GM21367 (cell line): Measurements from ENCODE around the gene SMURF1.

ENCODE experiments used
- ATAC-seq: cut with Tn5 transposase; IDR thresholded peaks from one replicate; pipeline ENCODE4 v1.9.1; 2021; ENCODE audit not compliant: unreplicated experiment

Gene SMURF1

GRCh38 chr7:99098824-99099498, 44.9 kb downstream of the SMURF1 start:
- no peak for ATAC-seq

DNA sequence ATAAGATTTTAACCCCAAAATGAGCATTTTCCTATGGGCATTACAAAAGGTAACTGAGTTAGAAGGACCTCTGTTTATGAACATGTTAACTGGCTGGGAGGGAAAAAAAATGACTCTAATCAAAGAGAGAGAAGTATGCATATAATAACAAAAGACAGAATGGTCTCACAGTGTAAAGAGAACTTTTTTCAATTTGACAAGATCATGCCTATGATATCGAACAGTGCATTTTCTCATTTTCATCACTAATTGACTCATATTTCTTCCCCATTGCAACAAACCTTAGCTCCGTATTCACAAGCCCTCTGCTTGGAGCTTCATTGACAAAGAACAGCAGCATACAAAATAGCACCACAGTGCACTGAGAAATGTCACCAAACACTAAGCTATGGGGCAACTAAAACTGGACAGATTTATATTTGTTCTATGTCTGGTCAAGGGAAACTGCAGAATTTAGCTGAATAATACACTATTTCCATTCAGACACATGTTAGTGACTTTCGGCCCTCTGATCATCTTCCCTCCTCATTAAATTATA, 45.6 kb downstream of the SMURF1 start:
- no peak for ATAC-seq

DNA sequence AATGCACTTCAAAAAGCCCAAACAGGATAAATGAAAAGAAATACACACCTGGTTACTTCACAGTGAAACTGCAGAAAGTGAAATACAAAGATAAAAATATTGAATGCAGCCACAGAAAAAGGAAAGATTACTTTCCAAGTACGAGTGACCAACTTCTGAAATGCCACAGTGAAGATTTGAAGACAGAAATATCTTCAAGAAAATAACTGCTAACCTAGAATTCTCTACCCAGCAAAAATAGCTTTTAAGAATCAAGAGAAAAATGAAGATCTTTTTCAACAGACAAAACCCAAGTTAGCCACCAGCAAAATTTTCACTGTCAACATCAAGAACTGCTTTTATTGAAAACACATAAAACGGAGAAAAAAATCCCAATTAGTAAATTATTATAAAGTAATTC, 46.2 kb downstream of the SMURF1 start:
- ATAC-seq, result no peak

GRCh38 chr7:99096124-99096887, 47.6 kb downstream of the SMURF1 start:
- ATAC-seq, result no peak

DNA sequence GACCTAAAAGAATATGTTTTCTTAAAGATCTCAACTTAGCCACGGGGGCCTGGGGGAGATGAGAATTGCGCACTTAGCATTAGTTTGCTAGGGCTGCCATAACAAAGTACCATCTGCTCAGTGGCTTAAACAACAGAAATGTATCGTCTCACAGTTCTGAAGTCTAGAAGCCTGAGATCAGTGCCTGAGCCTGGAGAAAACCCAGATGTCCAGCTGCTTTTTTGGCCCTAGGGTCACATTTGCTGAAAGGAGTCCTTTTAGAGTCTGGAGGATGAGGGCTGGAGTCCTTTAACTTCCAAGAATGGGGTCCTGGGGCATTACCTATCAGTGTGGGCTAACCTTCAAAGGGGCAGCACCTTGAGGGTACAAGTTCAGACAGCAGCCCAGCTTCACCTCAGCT, 48.2 kb downstream of the SMURF1 start:
- ATAC-seq, result no peak

DNA sequence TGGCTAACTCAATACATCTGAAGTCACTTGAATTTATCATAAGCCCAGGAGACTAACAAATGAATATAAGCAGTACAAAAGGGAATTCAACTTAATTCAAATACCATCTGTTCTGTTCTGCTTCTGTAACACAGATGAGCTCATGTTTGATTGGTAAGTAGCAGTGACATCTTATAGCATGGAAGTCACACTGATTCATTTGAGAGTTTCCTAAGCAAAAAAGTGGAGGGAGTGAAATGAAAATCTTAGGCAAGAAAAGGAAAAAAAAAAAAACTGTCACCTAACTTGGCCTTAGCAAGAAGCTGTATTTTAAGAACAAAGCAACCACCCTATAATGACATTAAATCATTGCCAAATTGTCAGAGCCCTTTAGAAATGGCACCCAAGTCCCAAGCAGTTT, 49.5 kb downstream of the SMURF1 start:
- no peak for ATAC-seq

DNA sequence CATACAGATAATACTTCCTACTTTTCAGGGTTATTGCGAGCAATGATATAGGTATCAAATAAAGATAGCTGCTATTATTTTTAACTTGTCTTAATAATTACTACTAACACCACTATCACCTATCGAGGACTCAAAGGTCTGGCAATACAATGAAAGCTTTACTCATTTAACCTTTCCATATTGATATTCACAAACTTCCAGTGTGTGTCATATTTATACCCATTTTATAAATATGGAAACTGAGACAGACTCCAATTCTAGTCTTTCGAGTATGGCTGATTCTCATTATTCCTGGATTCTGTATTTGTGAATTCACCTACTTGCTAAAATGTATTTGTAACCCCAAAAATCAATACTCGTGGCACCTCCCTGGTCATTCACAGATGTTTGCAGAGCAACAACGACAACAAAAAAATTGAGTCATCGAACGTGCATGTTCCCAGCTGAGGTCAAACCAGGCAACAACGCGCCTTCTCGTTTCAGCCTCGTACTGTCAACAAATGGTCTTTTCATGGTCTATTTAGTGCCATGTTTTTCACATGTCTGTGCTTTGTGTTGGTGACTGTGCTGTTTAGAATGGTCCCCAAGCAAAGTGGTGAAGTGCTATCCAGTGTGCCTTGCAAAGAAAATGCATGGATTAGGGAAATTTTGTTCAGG, 51.7 kb downstream of the SMURF1 start:
- no peak for ATAC-seq

GRCh38 chr7:99090771-99091542, 53.0 kb downstream of the SMURF1 start:
- no peak for ATAC-seq

DNA sequence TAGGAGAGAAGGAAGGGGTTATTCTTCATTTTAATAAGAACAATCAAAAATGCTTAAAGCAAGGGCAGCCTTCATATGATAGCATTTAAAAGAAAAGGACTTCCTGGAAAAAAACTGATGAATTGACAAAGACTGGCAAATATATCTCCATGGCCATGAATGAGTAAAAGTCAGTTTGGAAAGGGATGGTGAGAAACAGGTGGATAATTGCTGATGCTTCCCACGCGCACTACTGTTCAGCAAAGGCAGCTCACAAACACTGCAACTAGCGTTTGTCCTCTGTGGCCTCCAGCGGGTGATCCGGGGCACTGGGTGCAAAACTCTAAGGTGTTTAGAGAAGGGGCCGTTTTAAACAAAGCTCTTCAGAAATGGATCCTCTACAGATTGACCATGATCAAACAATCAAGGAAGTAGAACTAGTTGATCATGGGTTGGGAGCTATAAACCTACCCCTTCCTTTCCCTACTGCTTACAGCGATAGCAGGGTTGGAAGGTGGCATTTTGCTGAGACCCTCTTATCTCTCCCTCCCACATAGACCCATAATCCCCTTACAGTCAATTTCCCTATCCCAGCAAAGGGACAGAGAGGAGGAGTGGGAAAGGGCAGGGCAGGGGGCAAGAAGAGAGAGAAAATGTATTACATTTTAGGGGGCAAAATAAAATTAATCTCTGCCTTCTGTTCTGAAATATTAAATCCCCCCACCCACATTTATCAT, 53.8 kb downstream of the SMURF1 start:
- no peak for ATAC-seq

DNA sequence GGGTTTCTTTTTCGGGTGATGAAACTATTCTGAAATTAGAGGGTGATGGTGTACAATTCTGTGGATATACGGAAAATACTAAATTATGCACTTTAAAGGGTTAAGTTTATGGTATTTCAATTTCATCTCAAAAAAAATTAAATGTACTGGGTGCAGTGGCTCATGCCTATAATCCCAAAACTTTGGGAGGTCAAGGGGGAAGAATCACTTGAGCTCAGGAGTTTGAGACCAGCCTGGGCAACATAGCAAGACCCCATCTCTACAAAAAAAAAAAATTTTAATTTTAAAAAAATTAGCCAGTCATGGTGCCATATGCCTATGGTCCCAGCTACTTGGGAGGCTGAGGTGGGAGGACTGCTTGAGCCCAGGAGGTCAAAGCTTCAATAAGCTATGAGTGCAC, 57.0 kb downstream of the SMURF1 start:
- ATAC-seq, result no peak

- no peak for ATAC-seq
These were observed 57.4 kb downstream of the SMURF1 start for GRCh38 chr7:99086532-99086931.

- ATAC-seq, result no peak
These were observed 60.2 kb downstream of the SMURF1 start for GRCh38 chr7:99083733-99084132.

DNA sequence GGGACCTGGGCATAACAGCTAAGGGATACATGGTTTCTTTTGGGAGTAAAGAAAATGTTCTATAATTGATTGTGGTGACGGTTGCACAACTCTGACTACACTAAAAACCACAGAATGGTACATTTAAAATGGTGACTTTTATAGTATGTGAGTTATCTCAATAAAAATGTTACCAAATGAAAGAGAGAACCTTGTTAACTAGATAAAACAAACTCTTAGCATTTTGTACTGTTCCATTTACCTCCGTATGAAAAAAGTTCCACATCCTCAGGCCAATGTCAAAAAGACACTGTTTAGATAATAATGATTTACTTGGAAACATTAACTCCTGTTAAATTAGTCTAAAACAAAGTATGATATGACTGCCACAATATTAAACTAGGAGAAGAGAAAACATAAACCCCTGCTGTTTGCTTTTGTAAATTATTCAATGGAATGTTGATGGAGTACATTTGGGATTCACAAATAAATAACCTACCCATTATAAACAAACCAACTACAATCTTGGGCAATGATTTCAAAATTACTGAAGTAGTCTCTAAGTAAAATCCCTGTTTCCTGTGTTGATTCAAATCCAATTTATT, 60.7 kb downstream of the SMURF1 start:
- no peak for ATAC-seq

DNA sequence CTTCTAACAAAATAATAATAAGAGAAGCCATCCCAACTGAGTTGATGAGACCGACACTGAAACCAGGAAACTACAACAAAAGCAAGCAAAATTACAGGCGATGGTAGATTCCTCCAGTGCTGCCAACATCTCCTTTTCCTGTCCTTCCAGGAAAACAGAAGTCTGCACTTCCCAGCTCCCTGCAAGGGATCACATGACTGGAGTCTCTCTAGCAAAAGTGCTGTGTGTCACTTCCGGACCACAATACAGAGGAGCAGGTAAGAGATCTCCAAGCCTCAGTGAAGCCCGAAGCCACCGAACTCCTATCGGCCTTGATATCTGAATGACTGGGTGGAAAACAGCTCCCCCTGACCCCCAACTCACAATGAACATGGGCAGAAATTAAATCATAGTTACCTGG, 63.2 kb downstream of the SMURF1 start:
- no peak for ATAC-seq

DNA sequence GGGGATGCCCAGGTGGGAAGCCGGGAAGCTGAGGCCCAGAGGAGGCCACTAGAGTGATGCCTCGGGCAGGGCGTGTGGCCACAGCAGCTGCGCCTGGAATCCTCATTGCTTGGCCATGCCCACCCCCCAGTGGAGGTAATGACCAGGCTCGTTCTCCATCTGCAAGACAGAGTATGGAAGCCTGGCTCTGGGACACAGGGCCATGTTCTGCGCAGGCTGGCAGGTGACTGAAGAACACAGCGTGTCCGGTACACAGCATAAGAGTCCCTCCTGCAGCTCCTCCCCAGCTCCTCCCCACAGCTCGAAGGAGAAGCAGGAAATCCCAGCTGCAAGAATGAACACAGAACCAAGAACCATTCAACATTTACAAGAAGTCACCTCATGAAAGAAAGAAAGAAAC, 64.8 kb downstream of the SMURF1 start:
- no peak for ATAC-seq

GRCh38 chr7:99078416-99078815, 65.5 kb downstream of the SMURF1 start:
- ATAC-seq, result no peak

- no peak for ATAC-seq
These were observed 67.3 kb downstream of the SMURF1 start for GRCh38 chr7:99076615-99077014.

- ATAC-seq, result no peak
These were observed 70.0 kb downstream of the SMURF1 start for GRCh38 chr7:99073839-99074446.

DNA sequence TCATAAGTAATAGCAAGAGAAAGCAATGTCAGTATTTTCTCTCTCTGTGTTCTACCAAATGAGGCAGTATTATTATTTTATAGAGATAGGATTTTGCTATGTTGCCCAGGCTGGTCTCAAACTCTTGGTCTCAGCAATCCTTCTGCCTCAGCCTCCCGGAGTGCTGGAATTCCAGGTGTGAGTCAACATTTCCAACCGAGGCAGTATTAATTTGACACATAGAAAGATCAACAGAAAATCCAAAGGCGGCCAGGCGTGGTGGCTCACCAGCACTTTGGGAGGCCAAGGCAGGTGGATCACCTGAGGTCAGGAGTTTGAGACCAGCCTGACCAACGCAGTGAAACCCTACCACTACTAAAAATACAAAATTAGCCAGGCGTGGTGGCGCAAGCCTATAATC, 71.8 kb downstream of the SMURF1 start:
- ATAC-seq, result no peak

DNA sequence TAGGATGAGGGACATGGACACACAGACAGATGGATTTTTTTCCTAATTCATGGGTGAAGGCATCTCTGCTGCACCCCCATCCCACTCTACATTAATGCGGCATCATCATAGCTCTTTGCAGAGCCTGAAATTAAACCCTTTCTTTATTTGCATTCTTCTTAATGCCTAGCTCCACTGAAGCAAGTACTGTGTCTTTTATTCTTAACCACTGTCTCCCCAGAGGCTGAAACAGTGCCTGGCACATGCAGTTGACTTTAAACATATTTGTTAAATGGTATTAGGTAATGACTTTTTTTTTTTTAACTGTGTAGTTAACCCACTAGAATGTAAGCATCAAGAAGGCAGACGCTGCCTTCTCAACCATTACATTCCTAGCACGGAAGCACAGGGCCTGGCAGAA, 73.5 kb downstream of the SMURF1 start:
- ATAC-seq, result no peak
